ENCODE data around the gene CEP192. TPM values are rescaled to one million over a fixed set of nuclear protein-coding genes. Genes with fewer than 3 reads are reported as not detected.

Gene CEP192
- total and polyA plus RNA-seq, 2 donors from 2014 or later = 4.9 to 31.7 TPM

- H3K9ac ChIP-seq (ENCODE audit: low read length in 3 of 3) = no peak overlapping the region
- intact Hi-C loops (cut with DNase I) = no loop called here
- H3K4me1 ChIP-seq (ENCODE audit: control insufficient read depth in 2 of 3, insufficient read depth in 2 of 3, low read depth in 1 of 3, low read length in 3 of 3) = no peaks in the 10 kb centered on the region
- no peak for TF ChIP-seq CTCF (IDR thresholded peaks at IDR 0.05; ENCODE audit: borderline replicate concordance, extremely low read depth, insufficient read depth)
- peak in 1 of 5 donors; percentile 43 for DNase-seq
- no peaks in the 10 kb centered on the region for H3K27me3 ChIP-seq (ENCODE audit: control insufficient read depth, insufficient read depth, low read length)
- no peak overlapping the region for H3K27ac ChIP-seq (ENCODE audit: low read depth in 2 of 2, low read length in 2 of 2)
- H3K4me3 ChIP-seq (ENCODE audit: low read length in 3 of 3) = no peak overlapping the region
- FAIRE-seq = no peak
- no peaks in the 10 kb centered on the region for H3K9me3 ChIP-seq (ENCODE audit: control insufficient read depth in 2 of 3, insufficient read depth in 1 of 3, low read length in 3 of 3)
- H3K36me3 ChIP-seq (ENCODE audit: control insufficient read depth in 2 of 3, insufficient read depth in 3 of 3, low read length in 3 of 3) = no peaks in the 10 kb centered on the region
Measured at GRCh38 chr18:13173578-13174145, 182.5 kb downstream of the CEP192 start.

Other genes with a start within 250 kb of the CEP192 start
- gene PTPN2, start 107.1 kb upstream of the CEP192 start, total RNA-seq = 45.8 TPM
- gene PTPN2, start 107.1 kb upstream of the CEP192 start, polyA plus RNA-seq (ENCODE audit: insufficient read depth, low read depth, low replicate concordance) = 23.4 TPM
- gene SEH1L, start 43.4 kb upstream of the CEP192 start, total RNA-seq = 43.3 TPM
- gene SEH1L, start 43.4 kb upstream of the CEP192 start, polyA plus RNA-seq (ENCODE audit: insufficient read depth, low read depth, low replicate concordance) = 15.8 TPM
- gene LDLRAD4, start 227.4 kb downstream of the CEP192 start, total RNA-seq = 42.3 TPM
- gene LDLRAD4, start 227.4 kb downstream of the CEP192 start, polyA plus RNA-seq (ENCODE audit: insufficient read depth, low read depth, low replicate concordance) = 2.3 TPM